K562 (cell line): ENCODE data around the gene RTL10. TPM values are rescaled to one million over a fixed set of nuclear protein-coding genes. Genes with fewer than 3 reads are reported as not detected.

Experiments used
- BRD4 ChIP-seq: fragments of 200-600 bp; sonication (generic); IDR thresholded peaks from 2 replicates; pipeline ENCODE4 v1.6.1; 2017; ENCODE audit warnings: inconsistent platforms
- CCAR2 ChIP-seq: fragments of 200-400 bp; formaldehyde crosslinking; IDR thresholded peaks from 2 replicates; pipeline ENCODE4 v1.6.1; 2017; ENCODE audit warnings: mild to moderate bottlenecking, low read depth, low read length
- DDX20 ChIP-seq: fragments of 450-650 bp; IDR thresholded peaks from 2 replicates; pipeline ENCODE4 v1.6.1; 2016; ENCODE audit warnings: missing genetic modification characterization, low read depth, mild to moderate bottlenecking, missing compliant biosample characterization, moderate library complexity
- ELF2 ChIP-seq: fragments of 250-450 bp; sonication (Bioruptor Pico); IDR thresholded peaks from 2 replicates; pipeline ENCODE4 v1.5.0; 2021; ENCODE audit warnings: mild to moderate bottlenecking
- ETV5 ChIP-seq: sonication (generic); formaldehyde crosslinking; IDR thresholded peaks from 2 replicates; pipeline ENCODE4 v1.4.0; 2020; ENCODE audit warnings: low read depth, mild to moderate bottlenecking, missing genetic modification reagents
- FOSL1 ChIP-seq: fragments of 200-800 bp; sonication (Bioruptor generic); conservative IDR thresholded peaks from 2 replicates; pipeline ENCODE4 v1.6.1; 2016; ENCODE audit warnings: missing genetic modification characterization, missing compliant biosample characterization
- FOXK1 ChIP-seq: sonication (generic); formaldehyde crosslinking; IDR thresholded peaks from 2 replicates; pipeline ENCODE4 v1.8.0; 2022; ENCODE audit warnings: missing genetic modification reagents, mild to moderate bottlenecking, borderline replicate concordance
- GATAD2A ChIP-seq: fragments of 450-650 bp; IDR thresholded peaks from 2 replicates; pipeline ENCODE4 v1.6.1; 2017
- GTF3C2 ChIP-seq: IDR thresholded peaks from 3 replicates; pipeline ENCODE4 v1.6.1; 2011; ENCODE audit warnings: borderline replicate concordance, mild to moderate bottlenecking, moderate library complexity; ENCODE audit not compliant: insufficient read length; ENCODE audit errors: extremely low read depth
- LEF1 ChIP-seq: fragments of 450-650 bp; IDR thresholded peaks from 2 replicates; pipeline ENCODE4 v1.6.1; 2016; ENCODE audit warnings: mild to moderate bottlenecking
- MECOM ChIP-seq: fragments of 250-450 bp; sonication (Bioruptor Pico); IDR thresholded peaks from 2 replicates; pipeline ENCODE4 v1.8.0; 2022; ENCODE audit warnings: inconsistent platforms
- NRF1 ChIP-seq, 2 experiments: fragments of 450-650 bp; IDR thresholded peaks in 1 of 2; conservative IDR thresholded peaks in 1 of 2; 2 replicates each; pipeline ENCODE4 v1.6.1; 2014; ENCODE audit warnings: mild to moderate bottlenecking in 2 of 2
- PREB ChIP-seq: sonication (generic); formaldehyde crosslinking; IDR thresholded peaks from 2 replicates; pipeline ENCODE4 v1.8.1; 2023; ENCODE audit warnings: mild to moderate bottlenecking, missing genetic modification reagents
- SREBF1 ChIP-seq: fragments of 150-350 bp; IDR thresholded peaks from 2 replicates; pipeline ENCODE4 v1.6.1; 2014; ENCODE audit warnings: antibody characterized with exemption, low read depth, low read length, borderline replicate concordance
- UBTF ChIP-seq, 2 experiments: IDR thresholded peaks; 2 replicates each; pipeline ENCODE4 v1.6.1; 2012; ENCODE audit warnings: improper control_type of control experiment in 2 of 2, low read depth in 2 of 2, low read length in 2 of 2, borderline replicate concordance in 1 of 2
- WHSC1 ChIP-seq: IDR thresholded peaks from one replicate; pipeline ENCODE4 v1.6.1; 2012; ENCODE audit warnings: low read length, control low read depth, inconsistent platforms
- ZNF740 ChIP-seq, 3 experiments: fragments of 200-800 bp in 1 of 3; sonication (Bioruptor generic) in 1 of 3; sonication (generic) in 1 of 3; formaldehyde crosslinking in 1 of 3; IDR thresholded peaks; 2 replicates each; pipeline versions ENCODE4 v1.6.1 to v1.8.0; 2016 to 2022; ENCODE audit warnings: mild to moderate bottlenecking in 2 of 3, missing compliant biosample characterization in 2 of 3, missing genetic modification characterization in 2 of 3, missing genetic modification reagents in 1 of 3
- polyA plus RNA-seq, 8 experiments: library from polyadenylated mRNA; depleted of rRNA in 4 of 8; stranded (reverse) in 5 of 8; unstranded in 3 of 8; fragments of >200 nt; fragmentation: Nextera tagmentation in 2 of 8; fragmentation: Illumina TruSeq in 1 of 8; extraction: Ambion mirVana in 2 of 8; extraction: Trizol in 1 of 8; gene quantifications; 2 replicates each; pipeline versions ENCODE4 v1.2.1 to v1.2.3, GENCODE V29; 2011 to 2014; ENCODE audit warnings: inconsistent platforms in 1 of 8, missing spikeins in 1 of 8
- total RNA-seq, 7 experiments: library from RNA; depleted of rRNA in 6 of 7; stranded (reverse); fragments of >200 nt in 6 of 7; fragmentation: Illumina TruSeq in 2 of 7; extraction: Trizol in 2 of 7; gene quantifications; 2 replicates each; pipeline versions ENCODE4 v1.2.1 to v1.2.3, GENCODE V29; 2011 to 2021; ENCODE audit warnings: low replicate concordance in 1 of 7

RTL10 gene
- total and polyA plus RNA-seq, 9 of the 15 experiments (the other 6 are each of a cell fraction or from before 2014, with no cell fraction given): 19.8 to 75.5 (median 32.5) TPM

GRCh38 chr22:19891317-19892256, 36.9 kb upstream of the RTL10 start (continued):
- TF ChIP-seq FOSL1 (tag) (peak; percentile 100), CCAR2 (no peak), BRD4 (no peak), FOXK1 (CRISPR knock-in tag) (no peak), GATAD2A (peak; percentile 98), ZNF740 (CRISPR knock-in tag; IDR thresholded peaks at IDR 0.05) (no peak), ZNF740 (tag; IDR thresholded peaks at IDR 0.05) (peak in 1 of 2 experiments; percentile 64; a peak in 1 of 4 replicates), WHSC1 (peak; percentile 96), ELF2 (CRISPR knock-in tag) (no peak), LEF1 (peak; percentile 98), NRF1 (conservative IDR thresholded peaks at IDR 0.05 in 1 of 2, IDR thresholded peaks at IDR 0.05 in 1 of 2) (peak in 1 of 2 experiments; percentile 34; a peak in 1 of 4 replicates), MECOM (CRISPR knock-in tag) (peak; percentile 99), SREBF1 (no peak), GTF3C2 (no peak), DDX20 (tag) (no peak), ETV5 (CRISPR knock-in tag) (no peak), PREB (CRISPR knock-in tag) (no peak), UBTF (IDR thresholded peaks at IDR 0.05; ENCODE audit: borderline replicate concordance in 1 of 2, low read depth in 2 of 2, low read length in 2 of 2) (no peak; a peak in 1 of 4 replicates)
